HG03469 (cell line): ENCODE measurements around the gene CLEC2B.

Source experiments
- ATAC-seq: cut with Tn5 transposase; IDR thresholded peaks from one replicate; pipeline ENCODE4 v1.9.1; 2021; ENCODE audit warnings: mild to moderate bottlenecking, moderate library complexity, moderate number of reproducible peaks; ENCODE audit not compliant: unreplicated experiment

The CLEC2B gene

DNA sequence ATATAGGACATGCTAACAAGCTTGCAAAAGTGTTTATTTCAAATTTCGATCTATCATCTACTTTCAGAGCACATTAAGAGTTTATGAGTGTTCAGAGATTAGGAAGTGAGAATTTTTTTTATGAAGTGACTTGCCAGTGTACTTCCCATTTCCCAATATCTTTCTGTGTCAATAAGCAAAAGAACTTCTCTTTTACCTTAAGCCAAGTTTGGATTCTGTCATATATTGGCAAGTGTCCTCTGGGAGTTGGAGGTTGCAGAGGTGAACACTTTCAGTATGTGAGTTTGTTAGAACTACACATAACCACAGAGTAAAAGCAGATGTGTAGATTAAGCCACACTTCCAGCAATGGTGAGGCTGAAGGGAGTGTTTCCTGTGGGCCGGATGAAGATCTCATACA, 58.5 kb downstream of the CLEC2B start:
- ATAC-seq, result no peak

- no peak for ATAC-seq
Measured at GRCh38 chr12:9809866-9810265, 59.3 kb downstream of the CLEC2B start.

GRCh38 chr12:9809338-9809737, 59.8 kb downstream of the CLEC2B start:
- ATAC-seq, result no peak

- no peak for ATAC-seq
Measured at GRCh38 chr12:9808504-9808903, 60.6 kb downstream of the CLEC2B start.

DNA sequence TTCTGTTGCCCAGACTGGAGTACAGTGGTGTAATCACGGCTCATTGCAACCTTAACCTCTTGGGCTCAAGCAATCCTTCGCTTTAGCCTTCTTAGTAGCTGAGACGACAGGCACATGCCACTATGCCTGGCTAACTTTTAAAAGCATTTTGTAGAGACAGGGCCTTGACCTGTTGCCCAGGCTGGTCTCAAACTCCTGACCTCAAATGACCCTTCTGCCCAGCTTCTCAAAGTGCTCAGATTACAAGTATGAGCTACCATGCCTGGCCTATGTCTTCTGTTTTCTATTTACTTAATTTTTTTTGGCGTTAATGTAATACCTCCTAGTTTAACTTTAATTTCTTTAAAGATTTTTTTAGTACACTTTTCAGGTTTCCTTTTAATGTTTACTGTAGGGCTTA, 62.4 kb downstream of the CLEC2B start:
- no peak for ATAC-seq

DNA sequence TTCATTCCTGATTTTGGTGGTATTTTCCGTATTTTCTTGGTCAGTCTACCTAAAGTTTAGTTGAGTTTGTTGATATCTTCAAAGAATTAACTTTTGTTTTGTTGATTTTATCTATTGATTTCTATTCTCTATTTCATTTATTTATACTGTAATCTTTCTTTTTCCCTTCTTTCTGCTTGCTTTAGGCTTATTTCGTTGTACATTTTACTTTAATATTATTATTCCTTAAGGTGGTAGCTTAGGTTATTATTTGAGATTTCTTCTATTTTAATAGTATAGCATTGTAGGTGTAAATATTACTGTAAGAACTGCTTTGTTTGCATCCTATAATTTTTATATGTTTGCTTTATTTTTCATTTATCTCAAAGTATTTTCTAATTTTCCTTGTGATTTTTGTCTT, 63.3 kb downstream of the CLEC2B start:
- no peak for ATAC-seq
